H1 (cell line): ENCODE results near the gene LIPG.
"Not testable (repeated sequence)": the region's sequence is repeated elsewhere in the genome, so short reads cannot be mapped to it uniquely, and the experiment has no call there.

Source experiments
- CBX5 ChIP-seq: fragments of 300-800, 300-1000 bp; sonication (generic); IDR thresholded peaks from 2 replicates; pipeline ENCODE4 v1.7.1; 2016; ENCODE audit warnings: antibody characterized with exemption, low read length, low read depth
- CTCF ChIP-seq, 3 experiments: IDR thresholded peaks; 1 replicate in 2 of 3; 2 replicates in 1 of 3; pipeline versions ENCODE4 v1.5.1 to v1.6.1; 2011; ENCODE audit warnings: low read length in 3 of 3, mild to moderate bottlenecking in 3 of 3, inconsistent platforms in 2 of 3, low read depth in 1 of 3, moderate library complexity in 1 of 3; ENCODE audit not compliant: insufficient read depth in 1 of 3; ENCODE audit errors: control extremely low read depth in 1 of 3
- JUND ChIP-seq: IDR thresholded peaks from 2 replicates; pipeline ENCODE4 v1.6.1; 2011; ENCODE audit warnings: mild to moderate bottlenecking, improper control_type of control experiment, low read length
- POLR2A ChIP-seq, 2 experiments: IDR thresholded peaks; 1 replicate in 1 of 2; 2 replicates in 1 of 2; pipeline ENCODE4 v1.6.1; 2011; ENCODE audit warnings: low read depth in 2 of 2, low read length in 2 of 2, mild to moderate bottlenecking in 2 of 2; ENCODE audit errors: control extremely low read depth in 1 of 2

DNA sequence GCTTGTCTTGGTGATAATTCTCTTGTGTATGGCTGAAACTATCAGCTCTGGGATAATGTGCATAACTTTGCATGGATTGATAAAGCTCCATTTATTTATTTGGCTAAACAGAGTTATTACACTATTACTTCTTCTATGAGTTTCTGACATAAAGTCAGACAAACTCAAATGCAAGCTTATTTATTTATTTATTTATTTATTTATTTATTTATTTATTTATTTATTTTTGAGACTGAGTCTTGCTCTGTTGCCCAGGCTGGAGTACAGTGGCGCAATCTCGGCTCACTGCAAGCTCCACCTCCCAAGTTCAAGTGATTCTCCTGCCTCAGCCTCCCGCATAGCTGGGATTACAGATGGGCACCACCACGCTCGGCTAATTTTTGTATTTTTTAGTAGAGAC is 46.9 kb upstream of the LIPG start:
- not testable (repeated sequence) for TF ChIP-seq CTCF (IDR thresholded peaks at IDR 0.05; ENCODE audit: control extremely low read depth in 1 of 3, insufficient read depth in 1 of 3, low read depth in 1 of 3, low read length in 3 of 3); CBX5; JUND; POLR2A (IDR thresholded peaks at IDR 0.05; ENCODE audit: control extremely low read depth in 1 of 2, low read depth in 2 of 2, low read length in 2 of 2)
